Breast epithelium (tissue), 4 donors: ENCODE data around the gene ASTN2. TPM values are rescaled to one million over a fixed set of nuclear protein-coding genes. Genes with fewer than 3 reads are reported as not detected.

Experiments used
- DNase-seq, 2 donors: peaks; one replicate each; pipeline ENCODE4 v3.0.0-alpha.2; 2019; ENCODE audit warnings: low spot score in 2 of 2
- H3K27ac ChIP-seq, 2 donors: fragments of 200-600 bp; sonication (generic) in 1 of 2; one replicate each; pipeline ENCODE4 v1.5.1; 2016 to 2019; ENCODE audit warnings: mild to moderate bottlenecking in 1 of 2
- H3K27me3 ChIP-seq, 2 donors: fragments of 200-600 bp; sonication (generic) in 1 of 2; one replicate each; pipeline versions ENCODE4 v1.5.1 to v1.6.0; 2017 to 2019; ENCODE audit warnings: control low read depth in 1 of 2, mild to moderate bottlenecking in 1 of 2
- H3K36me3 ChIP-seq: fragments of 200-600 bp; one replicate; pipeline ENCODE4 v1.5.1; 2019
- H3K4me1 ChIP-seq, 2 donors: fragments of 200-600 bp; sonication (generic); one replicate each; pipeline ENCODE4 v1.5.1; 2016 to 2019; ENCODE audit warnings: control low read depth in 1 of 2
- H3K4me3 ChIP-seq, 3 donors: fragments of 200-600 bp; sonication (generic); 1 replicate in 2 of 3; 2 replicates in 1 of 3; pipeline ENCODE4 v1.5.1; 2016 to 2019; ENCODE audit warnings: mild to moderate bottlenecking in 3 of 3, moderate library complexity in 2 of 3
- H3K9me3 ChIP-seq, 2 donors: fragments of 200-600 bp; sonication (generic) in 1 of 2; one replicate each; pipeline ENCODE4 v1.5.1; 2016 to 2019; ENCODE audit warnings: control low read depth in 1 of 2
- CTCF ChIP-seq, 3 donors: fragments of 450-650 bp; IDR thresholded peaks; one replicate each; pipeline ENCODE4 v1.5.1; 2016 to 2017; ENCODE audit warnings: antibody characterized with exemption in 3 of 3, mild to moderate bottlenecking in 3 of 3, moderate library complexity in 3 of 3
- POLR2A ChIP-seq: fragments of 450-650 bp; IDR thresholded peaks from one replicate; pipeline ENCODE4 v1.6.1; 2016; ENCODE audit warnings: antibody characterized with exemption, mild to moderate bottlenecking, moderate library complexity
- POLR2AphosphoS5 ChIP-seq, 3 donors: sonication (generic); formaldehyde crosslinking; IDR thresholded peaks; one replicate each; pipeline ENCODE4 v1.6.1; 2017; ENCODE audit warnings: antibody characterized with exemption in 3 of 3
- intact Hi-C: fragments of 100-400 bp; cut with DNase I; formaldehyde crosslinking; loops from one replicate; pipeline ENCODE4 v1.15.1; 2023; ENCODE audit warnings: low total_unique reads
- total RNA-seq, 3 donors: library from RNA; depleted of rRNA; stranded (reverse); fragments of >200 nt; gene quantifications; one replicate each; pipeline ENCODE4 v1.1.0, GENCODE V29; 2016

The ASTN2 gene
- total RNA-seq, 3 donors from 2014 or later: 9.1 to 13.8 (median 9.8) TPM

DNA sequence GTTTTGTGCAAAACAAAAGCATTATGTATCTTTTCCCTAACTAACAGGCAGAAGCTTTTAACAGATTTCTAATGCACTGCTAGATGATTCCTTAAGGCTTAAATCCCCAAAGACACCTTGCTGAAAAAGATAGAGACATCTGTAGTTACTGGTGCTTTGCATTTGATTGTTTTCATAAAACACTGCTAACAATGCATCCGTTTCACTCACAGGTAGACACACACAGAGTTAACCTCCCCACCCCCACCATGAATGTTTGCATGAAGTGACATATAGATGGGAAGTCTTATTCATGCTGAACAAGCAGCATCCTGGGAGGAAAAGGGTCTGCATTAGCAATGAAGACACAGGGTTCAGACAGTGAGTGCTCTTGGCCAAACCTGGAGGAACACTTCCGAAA, 100.9 kb downstream of the ASTN2 start:
- Histone ChIP-seq H3K4me3 (no peak overlapping the region), H3K27ac (no peak overlapping the region), H3K27me3 (no peaks in the 10 kb centered on the region), H3K4me1 (no peaks in the 10 kb centered on the region), H3K9me3 (no peaks in the 10 kb centered on the region), H3K36me3 (no peaks in the 10 kb centered on the region)
- TF ChIP-seq POLR2A (no peak), POLR2AphosphoS5 (IDR thresholded peaks at IDR 0.05) (no peak), CTCF (IDR thresholded peaks at IDR 0.05) (no peak)
- DNase-seq: no peak
- intact Hi-C loops: no loop called here

DNA sequence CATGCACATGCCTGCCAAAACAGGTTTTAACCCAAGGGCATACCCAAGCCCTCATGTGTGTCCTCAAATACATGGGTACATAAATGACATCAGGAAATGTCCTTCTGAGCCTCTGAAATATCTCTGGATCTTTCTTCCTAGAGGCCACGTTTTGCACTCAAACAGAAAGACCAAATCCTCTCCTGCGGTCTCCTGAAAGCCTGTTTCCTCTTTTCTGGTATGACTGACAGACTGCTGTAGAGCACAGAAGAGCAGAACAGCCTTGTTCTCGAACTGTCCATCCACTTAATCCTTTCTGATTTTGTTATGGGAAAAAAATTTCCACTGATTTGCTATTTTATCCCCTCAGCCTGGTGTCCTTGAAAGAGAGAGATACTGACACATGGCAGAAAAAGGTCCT, 107.2 kb downstream of the ASTN2 start:
- intact Hi-C loops: loop anchor here (10.0 kb wide), 1 partner anchor 1313 kb away; no protein-coding TSS in a partner anchor
- Histone ChIP-seq H3K27ac (no peak overlapping the region), H3K27me3 (no peaks in the 10 kb centered on the region)

GRCh38 chr9:117306032-117306431, 108.8 kb downstream of the ASTN2 start:
- Histone ChIP-seq H3K36me3 (no peaks in the 10 kb centered on the region), H3K4me3 (no peak overlapping the region), H3K9me3 (no peaks in the 10 kb centered on the region), H3K27me3 (no peaks in the 10 kb centered on the region), H3K4me1 (no peaks in the 10 kb centered on the region), H3K27ac (no peak overlapping the region)
- no peak for DNase-seq
- intact Hi-C loops: loop anchor here (10.0 kb wide), 1 partner anchor 1311 kb away; no protein-coding TSS in a partner anchor
- TF ChIP-seq CTCF (IDR thresholded peaks at IDR 0.05) (no peak), POLR2AphosphoS5 (IDR thresholded peaks at IDR 0.05) (no peak), POLR2A (no peak)

More for the DNA sequence above, 107.2 kb downstream of the ASTN2 start:
- H3K4me1 ChIP-seq: no peaks in the 10 kb centered on the region
- TF ChIP-seq POLR2AphosphoS5 (IDR thresholded peaks at IDR 0.05): no peak
- H3K36me3 ChIP-seq: no peaks in the 10 kb centered on the region
- no peak for DNase-seq
- H3K4me3 ChIP-seq: no peak overlapping the region
- no peaks in the 10 kb centered on the region for H3K9me3 ChIP-seq

GRCh38 chr9:117305454-117305853, 109.4 kb downstream of the ASTN2 start:
- no peaks in the 10 kb centered on the region for H3K36me3 ChIP-seq
- intact Hi-C loops: loop anchor here (10.0 kb wide), 1 partner anchor 1311 kb away; no protein-coding TSS in a partner anchor

GRCh38 chr9:117304549-117304948, 110.3 kb downstream of the ASTN2 start:
- intact Hi-C loops: loop anchor here (5.0 to 10.0 kb wide), 2 partner anchors 152 to 1310 kb away; no protein-coding TSS in a partner anchor
- no peaks in the 10 kb centered on the region for H3K9me3 ChIP-seq
- no peak overlapping the region for H3K4me3 ChIP-seq
- H3K36me3 ChIP-seq: no peaks in the 10 kb centered on the region
- no peak for TF ChIP-seq POLR2AphosphoS5 (IDR thresholded peaks at IDR 0.05)
- TF ChIP-seq CTCF (IDR thresholded peaks at IDR 0.05): no peak
- no peak for TF ChIP-seq POLR2A
- DNase-seq: no peak
- H3K27me3 ChIP-seq: no peaks in the 10 kb centered on the region
- H3K4me1 ChIP-seq: no peaks in the 10 kb centered on the region
- no peak overlapping the region for H3K27ac ChIP-seq

More at GRCh38 chr9:117305454-117305853, 109.4 kb downstream of the ASTN2 start:
- H3K9me3 ChIP-seq: no peaks in the 10 kb centered on the region
- TF ChIP-seq POLR2AphosphoS5 (IDR thresholded peaks at IDR 0.05) (no peak), POLR2A (no peak), CTCF (IDR thresholded peaks at IDR 0.05) (no peak)
- no peak for DNase-seq
- H3K27ac ChIP-seq: no peak overlapping the region
- H3K4me1 ChIP-seq: no peaks in the 10 kb centered on the region
- H3K27me3 ChIP-seq: no peaks in the 10 kb centered on the region
- no peak overlapping the region for H3K4me3 ChIP-seq
